HG02981 (cell line): Measurements from ENCODE around the gene CLDN6.

Experiments used
- ATAC-seq: cut with Tn5 transposase; IDR thresholded peaks from one replicate; pipeline ENCODE4 v1.9.1; 2021; ENCODE audit warnings: mild to moderate bottlenecking, moderate library complexity; ENCODE audit not compliant: unreplicated experiment

Gene CLDN6

DNA sequence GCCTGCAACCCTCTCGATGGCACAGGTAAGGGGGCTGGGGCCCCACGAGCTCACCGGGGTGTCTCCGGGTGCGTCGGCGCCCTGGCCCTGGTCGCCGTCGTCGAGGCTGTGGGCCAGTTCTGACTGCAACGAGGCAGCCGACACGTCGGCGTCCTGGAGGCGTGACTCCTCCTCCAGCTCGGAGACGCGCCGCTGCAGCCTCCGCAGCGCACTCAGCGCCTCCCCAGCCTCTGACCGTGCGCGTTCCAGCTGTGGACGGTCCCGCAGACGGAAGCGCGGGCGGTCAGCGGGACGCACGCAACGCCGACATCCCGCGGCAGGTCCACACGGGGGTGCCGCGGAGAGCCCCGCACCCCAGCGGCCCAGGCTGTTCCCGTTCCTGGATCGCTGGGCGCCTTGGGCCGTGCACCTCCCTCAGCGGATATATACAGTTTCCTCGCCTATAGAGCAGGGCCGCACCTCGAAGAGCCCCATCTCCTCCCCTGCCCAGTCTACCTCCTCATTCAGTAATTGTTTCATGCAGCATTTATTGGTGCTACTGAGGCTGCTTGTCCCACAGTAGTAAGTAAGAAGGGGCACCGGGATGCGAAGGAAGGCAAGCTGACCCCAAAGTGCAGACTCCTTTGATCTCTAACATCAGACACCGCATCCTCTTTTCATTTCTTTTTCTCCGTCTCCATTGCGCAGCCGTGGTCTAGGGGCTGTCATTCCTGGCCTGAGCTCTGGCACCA, 11.7 kb upstream of the CLDN6 start:
- ATAC-seq = no peak

- ATAC-seq = no peak
Measured at GRCh38 chr16:3028716-3029319, 10.8 kb upstream of the CLDN6 start.

DNA sequence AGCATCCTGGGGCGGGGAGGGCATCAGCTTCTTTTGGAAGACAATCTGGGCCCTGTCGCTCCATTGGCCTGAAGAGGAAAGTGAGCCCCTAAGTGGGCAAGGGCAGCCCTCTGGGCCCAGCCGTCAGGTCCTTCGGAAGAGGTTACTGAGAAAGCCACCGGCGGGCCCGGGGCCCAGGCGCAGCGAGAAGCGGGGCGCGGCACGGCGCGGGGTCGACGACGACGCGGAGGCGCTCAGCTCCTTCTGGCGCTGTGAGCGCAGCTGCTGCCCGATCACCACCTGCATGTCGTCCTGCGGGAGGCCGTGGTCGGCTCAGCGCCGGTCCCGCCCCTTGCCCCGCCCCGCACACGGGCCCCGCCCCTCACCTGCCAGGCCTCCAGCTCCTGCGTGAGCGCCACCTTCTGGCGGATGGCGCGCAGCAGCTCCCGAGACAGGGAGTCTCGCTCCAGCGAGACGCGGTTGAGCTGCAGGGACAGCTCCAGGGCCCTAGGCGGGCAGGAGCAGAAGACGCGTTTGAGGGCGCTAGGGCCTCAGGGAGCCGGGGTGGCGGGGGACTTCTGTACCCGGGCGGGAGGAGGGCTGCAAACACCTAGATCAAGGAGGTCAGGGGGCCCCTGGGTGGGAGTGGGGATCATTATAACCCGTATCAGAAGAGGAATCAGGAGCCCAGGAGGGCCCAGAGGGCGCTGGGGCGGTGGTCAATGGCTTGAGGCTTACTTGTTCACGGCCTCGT, 10.2 kb upstream of the CLDN6 start:
- peak; percentile 29 for ATAC-seq

DNA sequence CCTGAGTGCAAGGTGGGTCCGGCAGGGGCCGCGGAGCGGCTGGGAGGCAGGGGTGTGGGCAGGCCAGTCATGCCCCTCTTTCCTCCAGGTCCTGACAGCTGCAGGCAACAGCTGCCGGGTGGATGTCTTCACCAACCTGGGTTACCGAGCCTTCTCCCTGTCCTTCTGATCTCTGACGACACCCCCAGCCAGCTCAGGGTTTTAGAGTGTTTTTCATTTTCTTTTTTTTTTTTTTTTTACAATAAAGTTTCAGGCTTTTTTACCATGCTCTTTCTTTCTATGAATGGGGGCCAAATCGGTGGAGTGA, 9.5 kb upstream of the CLDN6 start:
- ATAC-seq = no peak

GRCh38 chr16:3026609-3027488, 8.9 kb upstream of the CLDN6 start:
- ATAC-seq = no peak

- no peak for ATAC-seq
Measured at GRCh38 chr16:3026003-3026378, 8.0 kb upstream of the CLDN6 start.

DNA sequence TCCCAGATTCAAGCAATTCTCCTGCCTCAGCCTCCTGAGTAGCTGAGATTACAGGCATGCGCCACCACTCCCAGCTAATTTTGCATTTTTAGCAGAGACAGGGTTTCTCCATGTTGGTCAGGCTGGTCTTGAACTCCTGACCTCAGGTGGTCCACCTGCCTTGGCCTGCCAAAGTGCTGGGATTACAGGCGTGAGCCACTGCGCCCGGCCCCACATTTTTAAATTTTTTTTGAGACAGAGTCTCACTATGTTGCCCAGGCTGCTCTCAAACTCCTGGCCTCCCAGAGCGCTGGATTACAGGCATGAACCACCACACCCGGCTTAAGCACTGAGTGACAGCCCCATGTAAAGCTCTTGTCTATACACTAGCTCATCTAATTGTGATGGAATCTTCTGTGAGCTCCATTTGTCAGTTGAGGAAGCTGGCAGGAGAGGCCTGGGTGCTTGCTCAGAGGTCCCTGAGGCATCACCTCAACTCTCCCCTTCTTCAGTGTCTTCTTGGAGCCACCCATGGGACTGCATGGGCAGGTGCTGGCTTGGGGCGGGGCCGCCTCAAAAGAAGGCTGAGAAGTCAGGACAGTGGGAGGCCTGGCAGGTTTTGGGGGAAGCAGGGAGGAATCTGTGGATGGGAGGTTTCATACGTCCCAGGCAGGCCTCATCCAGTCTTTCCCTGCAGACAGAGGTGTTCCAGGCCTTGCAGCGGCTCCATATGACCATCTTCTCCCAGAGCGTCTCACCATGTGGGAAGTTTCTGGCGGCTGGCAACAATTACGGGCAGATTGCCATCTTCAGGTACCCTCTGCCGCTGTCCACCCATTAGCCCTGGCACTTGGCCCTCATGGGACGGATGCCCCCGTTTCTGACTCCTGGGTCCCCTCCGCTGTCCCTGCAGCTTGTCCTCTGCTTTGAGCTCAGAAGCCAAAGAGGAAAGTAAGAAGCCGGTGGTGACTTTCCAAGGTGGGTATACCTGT, 7.3 kb upstream of the CLDN6 start:
- no peak for ATAC-seq

DNA sequence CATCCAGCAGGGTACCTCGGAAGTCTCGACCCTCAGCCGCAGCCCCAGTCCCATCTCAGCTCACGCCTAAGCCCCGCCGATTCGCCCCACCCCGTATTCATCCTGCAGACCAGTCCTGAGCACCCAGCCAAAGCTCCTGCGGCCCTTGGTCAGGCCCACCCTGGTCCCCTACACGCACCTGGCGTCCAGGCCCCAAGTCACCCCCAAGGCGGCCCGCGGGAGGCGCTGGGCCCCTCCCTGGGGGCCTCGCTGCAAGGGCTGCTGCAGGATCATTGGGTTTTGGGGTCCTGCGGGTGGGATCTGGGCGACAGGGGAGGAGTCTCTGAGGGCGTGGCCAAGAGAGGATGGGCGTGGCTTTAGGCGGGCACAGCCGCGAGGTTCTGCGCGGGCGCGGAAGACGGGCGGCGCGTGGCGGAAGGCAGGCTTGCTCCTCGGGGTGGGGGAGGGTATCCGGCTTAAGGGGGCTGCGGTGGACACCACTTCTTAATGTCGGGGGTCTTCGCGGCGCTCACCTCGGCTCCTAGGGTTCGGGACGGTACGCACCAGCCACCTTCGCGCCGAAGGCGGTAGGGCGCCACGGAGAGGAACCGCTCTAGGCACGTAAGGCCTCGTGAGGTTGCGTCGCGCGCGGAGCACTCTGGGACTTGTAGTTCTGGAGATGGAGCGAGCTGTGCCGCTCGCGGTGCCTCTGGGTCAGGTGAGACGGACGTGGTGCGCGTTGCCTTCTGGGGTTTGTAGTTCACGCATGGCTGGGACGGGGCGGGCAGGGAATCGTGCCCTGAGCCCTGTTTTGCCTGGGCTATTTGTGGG, 5.9 kb upstream of the CLDN6 start, which contains the start of the genes HCFC1R1 and THOC6:
HCFC1R1 (minus strand) TSS at position 274 of the 810 bp plus-strand sequence; CDS start at position 273, 1 bp downstream.
THOC6 (plus strand) TSS at position 367 of the 810 bp plus-strand sequence; CDS start at position 659, 292 bp downstream.
- ATAC-seq = peak; percentile 69

GRCh38 chr16:3023415-3023668, 5.4 kb upstream of the CLDN6 start:
- no peak for ATAC-seq

- no peak for ATAC-seq
Measured at GRCh38 chr16:3022684-3023414, 4.9 kb upstream of the CLDN6 start.

- ATAC-seq = no peak
Measured at GRCh38 chr16:3022208-3022683, 4.3 kb upstream of the CLDN6 start.

GRCh38 chr16:3021449-3022207, 3.6 kb upstream of the CLDN6 start:
- no peak for ATAC-seq

DNA sequence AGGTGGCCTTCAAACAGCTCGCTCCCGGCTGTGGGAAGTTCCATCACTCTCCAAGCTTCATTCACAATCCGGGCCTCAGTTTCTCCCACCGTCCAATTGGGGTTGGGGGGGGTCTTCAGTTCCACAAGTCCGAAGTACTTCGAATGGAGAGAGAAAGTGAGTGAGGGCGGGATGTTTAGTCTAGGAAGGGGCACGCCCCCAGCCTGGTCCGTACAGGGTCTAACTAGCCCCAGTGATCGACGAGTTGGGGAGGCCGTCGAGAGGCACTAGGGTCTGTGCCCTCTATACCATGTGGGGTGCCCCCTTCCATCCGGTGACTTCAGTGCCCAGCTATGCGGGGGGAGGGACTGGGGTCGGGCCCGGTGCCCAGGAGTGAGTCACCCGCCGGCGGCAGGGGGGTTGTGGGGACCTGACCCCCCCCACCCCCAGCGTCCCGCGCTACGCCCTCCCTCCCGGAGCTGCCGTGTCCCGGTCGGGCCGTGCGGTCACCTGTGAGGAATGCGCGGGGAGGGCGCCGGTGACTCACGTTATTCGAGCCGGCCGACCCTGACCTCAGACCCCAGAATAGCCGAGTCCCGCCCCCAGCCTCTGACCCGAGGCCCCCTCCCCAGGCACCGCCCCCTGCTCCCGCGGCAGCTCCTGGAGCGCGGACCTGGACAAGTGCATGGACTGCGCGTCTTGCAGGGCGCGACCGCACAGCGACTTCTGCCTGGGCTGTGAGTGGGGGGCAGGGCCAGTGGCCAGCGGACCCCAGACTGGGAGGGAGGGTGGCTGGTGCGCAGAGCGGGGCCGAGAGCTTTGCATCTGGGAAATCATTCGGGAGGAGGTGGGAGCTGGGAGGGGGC, 2.8 kb upstream of the CLDN6 start:
- no peak for ATAC-seq

DNA sequence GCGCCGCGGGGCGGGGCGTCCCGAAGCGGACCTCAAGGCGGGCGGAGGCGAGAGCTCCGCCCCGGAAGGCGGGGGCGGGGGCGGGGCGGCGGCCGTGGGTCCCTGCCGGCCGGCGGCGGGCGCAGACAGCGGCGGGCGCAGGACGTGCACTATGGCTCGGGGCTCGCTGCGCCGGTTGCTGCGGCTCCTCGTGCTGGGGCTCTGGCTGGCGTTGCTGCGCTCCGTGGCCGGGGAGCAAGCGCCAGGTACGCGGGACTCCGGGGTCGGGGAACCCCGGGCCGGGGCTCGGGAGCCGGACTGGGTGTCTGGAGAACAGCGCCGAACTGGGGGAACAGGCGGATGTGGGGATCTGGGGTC, 2.2 kb upstream of the CLDN6 start, which contains the start of gene TNFRSF12A:
TNFRSF12A (plus strand) TSS at position 122 of the 357 bp plus-strand sequence; CDS start at position 152, 30 bp downstream.
- no peak for ATAC-seq

DNA sequence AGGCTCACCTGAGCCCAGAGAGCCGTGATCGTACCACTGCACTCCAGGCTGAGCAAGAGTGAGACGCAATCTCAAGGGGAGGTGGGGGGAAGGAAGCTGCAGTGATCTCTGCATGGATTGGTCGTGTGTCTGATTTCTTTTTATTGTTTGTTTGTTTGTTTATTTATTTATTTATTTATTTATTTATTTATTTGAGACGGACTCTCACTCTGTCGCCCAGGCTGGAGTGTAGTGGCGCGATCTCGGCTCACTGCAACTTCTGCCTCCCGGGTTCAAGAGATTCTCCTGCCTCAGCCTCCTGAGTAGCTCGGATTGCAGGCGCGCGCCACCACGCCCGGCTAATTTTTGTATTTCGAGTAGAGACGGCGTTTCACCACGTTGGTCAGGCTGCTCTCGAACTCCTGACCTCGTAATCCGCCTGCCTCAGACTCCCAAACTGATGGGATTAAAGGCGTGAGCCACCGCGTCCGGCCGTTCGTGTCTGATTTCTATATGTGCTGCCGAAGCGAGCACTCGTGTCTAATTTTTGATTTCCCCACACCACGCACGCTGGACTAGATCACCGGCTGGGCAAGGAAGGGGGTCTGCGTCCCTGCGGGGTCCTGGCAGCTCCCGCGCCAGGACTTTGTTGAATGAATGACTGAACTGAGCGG, 1.7 kb upstream of the CLDN6 start:
- ATAC-seq = no peak

- ATAC-seq = no peak
Measured at GRCh38 chr16:3017344-3017743, 639 bp downstream of the CLDN6 start.
